DMS53 (cell line): ENCODE results near the gene SEMA4G.

Source experiments
- DNase-seq: peaks from one replicate; lab custom pipeline; 2025; lab: John Stamatoyannopoulos, UW

Gene SEMA4G

GRCh38 chr10:100969187-100970075 lies at the start of gene SEMA4G:
TSS of gene SEMA4G (plus strand) at chr10:100969504. CDS start at chr10:100972913, 3,409 bp downstream.
- peak; percentile 75 for DNase-seq

- no peak for DNase-seq
Observed at GRCh38 chr10:100923580-100923979, 45.7 kb upstream of the SEMA4G start.

GRCh38 chr10:100927266-100927665 lies 42.0 kb upstream of the SEMA4G start:
- DNase-seq, result no peak

GRCh38 chr10:100928039-100928438 lies 41.3 kb upstream of the SEMA4G start:
- DNase-seq, result no peak

- no peak for DNase-seq
Observed at GRCh38 chr10:100930368-100930767, 38.9 kb upstream of the SEMA4G start.

- DNase-seq, result peak; percentile 44
Observed at GRCh38 chr10:100934084-100934659, 35.1 kb upstream of the SEMA4G start.

GRCh38 chr10:100939763-100940344 lies 29.4 kb upstream of the SEMA4G start:
- DNase-seq, result no peak

GRCh38 chr10:100942229-100942628 lies 27.1 kb upstream of the SEMA4G start:
- DNase-seq, result no peak

- no peak for DNase-seq
Observed at GRCh38 chr10:100943508-100943907, 25.8 kb upstream of the SEMA4G start.

- no peak for DNase-seq
Observed at GRCh38 chr10:100945754-100946153, 23.6 kb upstream of the SEMA4G start.

- no peak for DNase-seq
Observed at GRCh38 chr10:100948916-100949315, 20.4 kb upstream of the SEMA4G start.

- no peak for DNase-seq
Observed at GRCh38 chr10:100960251-100960650, 9.1 kb upstream of the SEMA4G start.

GRCh38 chr10:100962351-100963080 lies 6.8 kb upstream of the SEMA4G start:
- no peak for DNase-seq

GRCh38 chr10:100963826-100964225 lies 5.5 kb upstream of the SEMA4G start:
- DNase-seq, result no peak

GRCh38 chr10:100965820-100966219 lies 3.5 kb upstream of the SEMA4G start:
- DNase-seq, result no peak

GRCh38 chr10:100966887-100967286 lies 2.4 kb upstream of the SEMA4G start:
- no peak for DNase-seq

GRCh38 chr10:100967332-100967731 lies 2.0 kb upstream of the SEMA4G start:
- DNase-seq, result no peak

GRCh38 chr10:100968062-100968736 lies 1.1 kb upstream of the SEMA4G start:
- no peak for DNase-seq

GRCh38 chr10:100968863-100969186 lies 479 bp upstream of the SEMA4G start:
- DNase-seq, result no peak

- peak; percentile 53 for DNase-seq
Observed at GRCh38 chr10:100970076-100970913, 991 bp downstream of the SEMA4G start.
